ENCODE data around the gene N4BP2L1.

Gene N4BP2L1

GRCh38 chr13:32428581-32429432 lies 877 bp upstream of the N4BP2L1 start:
- Histone ChIP-seq H3K9ac (ENCODE audit: low read length) (peak overlapping the region; percentile 81), H3K4me2 (ENCODE audit: low read length) (peak overlapping the region; percentile 91), H2AFZ (ENCODE audit: low read depth, low read length) (peak overlapping the region; percentile 84), H3K4me1 (ENCODE audit: low read length) (peaks cover 29% of the 10 kb centered on the region), H3K4me3 (ENCODE audit: low read length) (peak overlapping the region; percentile 89), H3K36me3 (replicated peaks; ENCODE audit: low read depth, low read length) (peaks cover 12% of the 10 kb centered on the region), H3K27me3 (ENCODE audit: low read depth, low read length) (no peaks in the 10 kb centered on the region), H4K20me1 (ENCODE audit: insufficient read depth, low read length) (peaks cover 9% of the 10 kb centered on the region; the same call in 1 of the 2 replicates), H3K9me3 (ENCODE audit: insufficient read depth, low read length) (no peaks in the 10 kb centered on the region), H3K27ac (ENCODE audit: low read length) (peak overlapping the region; percentile 81), H3K79me2 (ENCODE audit: low read length) (peaks cover 41% of the 10 kb centered on the region)
- no peak for TF ChIP-seq EZH2phosphoT487 (IDR thresholded peaks at IDR 0.05; ENCODE audit: low read depth)
- no peak for TF ChIP-seq CTCF (IDR thresholded peaks at IDR 0.05; ENCODE audit: low read depth, low read length)

GRCh38 chr13:32426990-32427851 lies 709 bp downstream of the N4BP2L1 start:
- Histone ChIP-seq H3K27me3 (ENCODE audit: low read depth, low read length) (no peaks in the 10 kb centered on the region), H2AFZ (ENCODE audit: low read depth, low read length) (peak overlapping the region; percentile 52), H3K4me3 (ENCODE audit: low read length) (peak overlapping the region; percentile 89), H3K4me1 (ENCODE audit: low read length) (peaks cover 29% of the 10 kb centered on the region), H3K27ac (ENCODE audit: low read length) (peak overlapping the region; percentile 81), H3K4me2 (ENCODE audit: low read length) (peak overlapping the region; percentile 91), H3K9ac (ENCODE audit: low read length) (peak overlapping the region; percentile 81), H4K20me1 (ENCODE audit: insufficient read depth, low read length) (peaks cover 11% of the 10 kb centered on the region; the same call in 1 of the 2 replicates), H3K9me3 (ENCODE audit: insufficient read depth, low read length) (no peaks in the 10 kb centered on the region), H3K36me3 (replicated peaks; ENCODE audit: low read depth, low read length) (peaks cover 27% of the 10 kb centered on the region), H3K79me2 (ENCODE audit: low read length) (peaks cover 50% of the 10 kb centered on the region)
- TF ChIP-seq CTCF (IDR thresholded peaks at IDR 0.05; ENCODE audit: low read depth, low read length) (peak; percentile 3; the same call in 1 of the 2 replicates), EZH2phosphoT487 (IDR thresholded peaks at IDR 0.05; ENCODE audit: low read depth) (no peak)

GRCh38 chr13:32426191-32426989 lies 1.5 kb downstream of the N4BP2L1 start:
- H3K4me3 ChIP-seq (ENCODE audit: low read length): peak overlapping the region; percentile 89
- peak overlapping the region; percentile 81 for H3K9ac ChIP-seq (ENCODE audit: low read length)
- H3K79me2 ChIP-seq (ENCODE audit: low read length): peaks cover 50% of the 10 kb centered on the region

More at GRCh38 chr13:32426191-32426989, 1.5 kb downstream of the N4BP2L1 start:
- no peak for TF ChIP-seq EZH2phosphoT487 (IDR thresholded peaks at IDR 0.05; ENCODE audit: low read depth)
- no peak for TF ChIP-seq CTCF (IDR thresholded peaks at IDR 0.05; ENCODE audit: low read depth, low read length)
- H3K4me1 ChIP-seq (ENCODE audit: low read length): peaks cover 29% of the 10 kb centered on the region
- no peaks in the 10 kb centered on the region for H3K27me3 ChIP-seq (ENCODE audit: low read depth, low read length)
- peak overlapping the region; percentile 52 for H2AFZ ChIP-seq (ENCODE audit: low read depth, low read length)
- H3K36me3 ChIP-seq (replicated peaks; ENCODE audit: low read depth, low read length): peaks cover 33% of the 10 kb centered on the region
- H3K27ac ChIP-seq (ENCODE audit: low read length): peak overlapping the region; percentile 81
- H3K9me3 ChIP-seq (ENCODE audit: insufficient read depth, low read length): no peaks in the 10 kb centered on the region
- H4K20me1 ChIP-seq (ENCODE audit: insufficient read depth, low read length): peaks cover 11% of the 10 kb centered on the region; the same call in 1 of the 2 replicates
- peak overlapping the region; percentile 91 for H3K4me2 ChIP-seq (ENCODE audit: low read length)
